ENCODE results near the gene RHOBTB3.

DNA sequence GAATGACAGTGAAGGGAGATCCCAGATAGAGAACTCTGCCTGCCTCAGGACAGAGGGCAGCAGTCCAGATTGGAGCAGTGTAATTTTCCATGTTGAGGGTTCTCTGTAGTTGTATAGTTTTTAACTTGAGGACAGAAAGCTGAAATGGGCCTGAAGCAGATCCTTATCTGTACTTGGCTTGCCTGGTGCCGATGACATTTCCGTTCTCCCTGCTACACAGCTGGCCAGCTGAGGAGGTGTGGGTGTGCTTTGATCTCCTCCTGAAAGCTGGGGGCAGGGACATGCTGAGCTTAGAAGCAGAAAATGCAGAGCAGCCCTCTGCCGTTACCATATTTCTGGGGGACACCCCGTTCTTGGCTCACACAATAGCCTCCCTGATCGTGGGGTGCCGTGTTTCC is 80.9 kb downstream of the RHOBTB3 start:
- TF ChIP-seq CTCF (conservative IDR thresholded peaks at IDR 0.05; ENCODE audit: low read length) (no peak), EZH2phosphoT487 (IDR thresholded peaks at IDR 0.05; ENCODE audit: borderline replicate concordance) (no peak)
